Chondrocyte (in vitro differentiated cells): ENCODE measurements around the gene SFXN2. TPM values are rescaled to one million over a fixed set of nuclear protein-coding genes. Genes with fewer than 3 reads are reported as not detected.

Source experiments
- DNase-seq: peaks from one replicate; pipeline ENCODE4 v3.0.0; 2021; ENCODE audit warnings: mixed read lengths, low spot score
- H3K27ac Mint-ChIP-seq: one replicate; pipeline ENCODE4 v1.8.0; 2021; ENCODE audit warnings: mild to moderate bottlenecking, moderate library complexity, mixed read lengths; ENCODE audit not compliant: unreplicated experiment
- H3K27me3 Mint-ChIP-seq: 2 replicates; pipeline ENCODE4 v1.8.0; 2021; ENCODE audit warnings: low read depth, mixed read lengths
- H3K36me3 Mint-ChIP-seq: 2 replicates; pipeline ENCODE4 v1.8.0; 2021; ENCODE audit warnings: low read depth, mixed read lengths
- H3K4me1 Mint-ChIP-seq: 2 replicates; pipeline ENCODE4 v1.8.0; 2021; ENCODE audit warnings: low read depth, mild to moderate bottlenecking, mixed read lengths
- H3K4me3 Mint-ChIP-seq: one replicate; pipeline ENCODE4 v1.8.0; 2021; ENCODE audit warnings: mild to moderate bottlenecking, moderate library complexity, mixed read lengths; ENCODE audit not compliant: unreplicated experiment
- H3K9me3 Mint-ChIP-seq: 2 replicates; pipeline ENCODE4 v1.8.0; 2021; ENCODE audit warnings: low read depth, mixed read lengths
- CTCF ChIP-seq: fragments of 200-600 bp; sonication (generic); IDR thresholded peaks from 2 replicates; pipeline ENCODE4 v1.5.0; 2021; ENCODE audit warnings: antibody characterized with exemption, mild to moderate bottlenecking, moderate library complexity
- total RNA-seq: library from RNA; stranded (reverse); gene quantifications from 3 replicates; pipeline ENCODE4 v1.2.1, GENCODE V29; 2021

Gene SFXN2
- total RNA-seq, 1 donor from 2014 or later = 4.0 TPM

- TF ChIP-seq CTCF = no peak
- no peaks in the 10 kb centered on the region for H3K9me3 Mint-ChIP-seq
- H3K27me3 Mint-ChIP-seq = no peaks in the 10 kb centered on the region
- peaks cover 64% of the 10 kb centered on the region for H3K4me1 Mint-ChIP-seq
- H3K27ac Mint-ChIP-seq = peak overlapping the region; percentile 99
- no peak for DNase-seq
- no peak overlapping the region for H3K4me3 Mint-ChIP-seq
- H3K36me3 Mint-ChIP-seq = peaks cover 7% of the 10 kb centered on the region
Measured at GRCh38 chr10:102678068-102678400, 36.4 kb upstream of the SFXN2 start.

DNA sequence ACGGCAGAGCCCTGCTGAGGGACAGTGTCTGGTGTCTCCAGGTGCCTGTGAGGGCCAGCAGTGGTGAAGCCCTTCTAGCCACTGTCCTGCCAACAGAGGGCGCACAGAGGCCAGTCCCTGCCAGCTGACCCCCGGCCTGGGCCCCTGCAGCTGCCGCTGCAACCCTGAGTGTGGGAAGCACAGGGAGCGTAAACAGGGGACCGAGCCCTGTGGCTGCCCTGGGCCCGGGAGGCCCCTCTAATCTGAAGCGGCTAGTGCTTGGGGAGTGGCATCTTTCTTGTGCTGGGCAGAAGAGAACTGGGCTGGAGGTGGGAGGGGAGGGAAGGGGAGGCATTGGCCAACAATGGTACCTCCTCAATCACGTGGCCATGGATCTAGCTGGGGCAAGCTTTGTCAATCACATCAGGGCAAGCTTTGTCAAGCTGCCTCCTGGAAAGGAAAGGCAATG, 35.6 kb upstream of the SFXN2 start:
- H3K9me3 Mint-ChIP-seq = no peaks in the 10 kb centered on the region
- DNase-seq = no peak
- H3K4me3 Mint-ChIP-seq = no peak overlapping the region
- H3K27ac Mint-ChIP-seq = peak overlapping the region; percentile 66
- H3K27me3 Mint-ChIP-seq = no peaks in the 10 kb centered on the region
- TF ChIP-seq CTCF = peak; percentile 84
- peaks cover 56% of the 10 kb centered on the region for H3K4me1 Mint-ChIP-seq
- H3K36me3 Mint-ChIP-seq = peaks cover 7% of the 10 kb centered on the region

GRCh38 chr10:102679596-102679995, 34.8 kb upstream of the SFXN2 start:
- peaks cover 48% of the 10 kb centered on the region for H3K4me1 Mint-ChIP-seq
- H3K27ac Mint-ChIP-seq = no peak overlapping the region
- no peaks in the 10 kb centered on the region for H3K27me3 Mint-ChIP-seq
- no peaks in the 10 kb centered on the region for H3K9me3 Mint-ChIP-seq
- DNase-seq = no peak
- no peak overlapping the region for H3K4me3 Mint-ChIP-seq
- H3K36me3 Mint-ChIP-seq = peaks cover 7% of the 10 kb centered on the region
- TF ChIP-seq CTCF = no peak

GRCh38 chr10:102681696-102682095, 32.7 kb upstream of the SFXN2 start:
- TF ChIP-seq CTCF = no peak
- no peaks in the 10 kb centered on the region for H3K9me3 Mint-ChIP-seq
- DNase-seq = no peak
- H3K4me3 Mint-ChIP-seq = no peak overlapping the region
- no peak overlapping the region for H3K27ac Mint-ChIP-seq
- H3K4me1 Mint-ChIP-seq = peaks cover 27% of the 10 kb centered on the region
- peaks cover 11% of the 10 kb centered on the region for H3K36me3 Mint-ChIP-seq
- H3K27me3 Mint-ChIP-seq = no peaks in the 10 kb centered on the region

GRCh38 chr10:102682416-102682815, 32.0 kb upstream of the SFXN2 start:
- no peak for DNase-seq
- no peak overlapping the region for H3K4me3 Mint-ChIP-seq
- H3K36me3 Mint-ChIP-seq = peaks cover 11% of the 10 kb centered on the region
- H3K27ac Mint-ChIP-seq = no peak overlapping the region
- no peak for TF ChIP-seq CTCF
- H3K27me3 Mint-ChIP-seq = no peaks in the 10 kb centered on the region
- H3K9me3 Mint-ChIP-seq = no peaks in the 10 kb centered on the region
- H3K4me1 Mint-ChIP-seq = peaks cover 20% of the 10 kb centered on the region
